Measurements from ENCODE around the gene LTO1. TPM values are rescaled to one million over a fixed set of nuclear protein-coding genes. Genes with fewer than 3 reads are reported as not detected.

Gene LTO1
- 24.4 and 26.4 TPM in 2 replicates for total RNA-seq

- Mint-ChIP-seq H3K27me3 (ENCODE audit: low read depth) (peaks cover 8% of the 10 kb centered on the region), H3K4me1 (ENCODE audit: low read depth) (peaks cover 19% of the 10 kb centered on the region), H3K9me3 (no peaks in the 10 kb centered on the region), H3K27ac (peak within 1 kb of the TSS; percentile 88), H3K36me3 (ENCODE audit: low read depth) (peaks cover 30% of the 10 kb centered on the region), H3K4me3 (ENCODE audit: low read depth) (peak within 1 kb of the TSS; percentile 96)
- intact Hi-C loops (cut with micrococcal nuclease), result loop anchor here (2.0 kb wide), 2 partner anchors 32 to 528 kb away; partner anchors contain the start of gene FADD
- peak; percentile 89 for DNase-seq (ENCODE audit: low spot score)
Observed at GRCh38 chr11:69674886-69675714, at the start of gene LTO1. TSS of gene LTO1 (minus strand) at chr11:69675353. CDS start at chr11:69675239, 114 bp downstream.

- no peak for DNase-seq (ENCODE audit: low spot score)
- H3K27me3 Mint-ChIP-seq (ENCODE audit: low read depth), result peaks cover 51% of the 10 kb centered on the region
- intact Hi-C loops (cut with micrococcal nuclease), result no loop called here
- H3K4me3 Mint-ChIP-seq (ENCODE audit: low read depth), result no peak overlapping the region
- H3K36me3 Mint-ChIP-seq (ENCODE audit: low read depth), result no peaks in the 10 kb centered on the region
- H3K27ac Mint-ChIP-seq, result no peak overlapping the region
- H3K9me3 Mint-ChIP-seq, result no peaks in the 10 kb centered on the region
- no peaks in the 10 kb centered on the region for H3K4me1 Mint-ChIP-seq (ENCODE audit: low read depth)
Observed at GRCh38 chr11:69721745-69722144, 46.6 kb upstream of the LTO1 start.

- DNase-seq (ENCODE audit: low spot score), result no peak
- Mint-ChIP-seq H3K9me3 (no peaks in the 10 kb centered on the region), H3K27me3 (ENCODE audit: low read depth) (peaks cover 48% of the 10 kb centered on the region), H3K4me3 (ENCODE audit: low read depth) (no peak overlapping the region), H3K36me3 (ENCODE audit: low read depth) (no peaks in the 10 kb centered on the region), H3K27ac (no peak overlapping the region), H3K4me1 (ENCODE audit: low read depth) (no peaks in the 10 kb centered on the region)
- intact Hi-C loops (cut with micrococcal nuclease), result no loop called here
Observed at GRCh38 chr11:69721106-69721505, 46.0 kb upstream of the LTO1 start.

- intact Hi-C loops (cut with micrococcal nuclease), result no loop called here
- no peaks in the 10 kb centered on the region for H3K9me3 Mint-ChIP-seq
- DNase-seq (ENCODE audit: low spot score), result no peak
- H3K4me1 Mint-ChIP-seq (ENCODE audit: low read depth), result no peaks in the 10 kb centered on the region
- H3K4me3 Mint-ChIP-seq (ENCODE audit: low read depth), result no peak overlapping the region
- no peak overlapping the region for H3K27ac Mint-ChIP-seq
- no peaks in the 10 kb centered on the region for H3K36me3 Mint-ChIP-seq (ENCODE audit: low read depth)
- peaks cover 37% of the 10 kb centered on the region for H3K27me3 Mint-ChIP-seq (ENCODE audit: low read depth)
Observed at GRCh38 chr11:69718912-69719311, 43.8 kb upstream of the LTO1 start.

- Mint-ChIP-seq H3K4me3 (ENCODE audit: low read depth) (no peak overlapping the region), H3K9me3 (no peaks in the 10 kb centered on the region), H3K27me3 (ENCODE audit: low read depth) (peaks cover 37% of the 10 kb centered on the region), H3K36me3 (ENCODE audit: low read depth) (no peaks in the 10 kb centered on the region), H3K27ac (no peak overlapping the region), H3K4me1 (ENCODE audit: low read depth) (no peaks in the 10 kb centered on the region)
- intact Hi-C loops (cut with micrococcal nuclease), result no loop called here
- no peak for DNase-seq (ENCODE audit: low spot score)
Observed at GRCh38 chr11:69718147-69718546, 43.0 kb upstream of the LTO1 start.

- no peaks in the 10 kb centered on the region for H3K9me3 Mint-ChIP-seq
- no peak overlapping the region for H3K27ac Mint-ChIP-seq
- H3K27me3 Mint-ChIP-seq (ENCODE audit: low read depth), result peaks cover 33% of the 10 kb centered on the region
- no peak for DNase-seq (ENCODE audit: low spot score)
- H3K4me3 Mint-ChIP-seq (ENCODE audit: low read depth), result no peak overlapping the region
- H3K4me1 Mint-ChIP-seq (ENCODE audit: low read depth), result peaks cover 3% of the 10 kb centered on the region
- intact Hi-C loops (cut with micrococcal nuclease), result no loop called here
- H3K36me3 Mint-ChIP-seq (ENCODE audit: low read depth), result no peaks in the 10 kb centered on the region
Observed at GRCh38 chr11:69716891-69717747, 42.0 kb upstream of the LTO1 start.

GRCh38 chr11:69716099-69716498 is 40.9 kb upstream of the LTO1 start:
- H3K27ac Mint-ChIP-seq, result no peak overlapping the region
- H3K27me3 Mint-ChIP-seq (ENCODE audit: low read depth), result peaks cover 26% of the 10 kb centered on the region
- intact Hi-C loops (cut with micrococcal nuclease), result no loop called here
- no peaks in the 10 kb centered on the region for H3K36me3 Mint-ChIP-seq (ENCODE audit: low read depth)
- H3K4me3 Mint-ChIP-seq (ENCODE audit: low read depth), result no peak overlapping the region
- peaks cover 7% of the 10 kb centered on the region for H3K4me1 Mint-ChIP-seq (ENCODE audit: low read depth)
- no peaks in the 10 kb centered on the region for H3K9me3 Mint-ChIP-seq
- DNase-seq (ENCODE audit: low spot score), result no peak

- Mint-ChIP-seq H3K27ac (no peak overlapping the region), H3K4me1 (ENCODE audit: low read depth) (peaks cover 7% of the 10 kb centered on the region), H3K36me3 (ENCODE audit: low read depth) (no peaks in the 10 kb centered on the region), H3K9me3 (no peaks in the 10 kb centered on the region), H3K4me3 (ENCODE audit: low read depth) (no peak overlapping the region), H3K27me3 (ENCODE audit: low read depth) (peaks cover 20% of the 10 kb centered on the region)
- no peak for DNase-seq (ENCODE audit: low spot score)
- intact Hi-C loops (cut with micrococcal nuclease), result no loop called here
Observed at GRCh38 chr11:69715446-69715845, 40.3 kb upstream of the LTO1 start.

- Mint-ChIP-seq H3K4me1 (ENCODE audit: low read depth) (peaks cover 7% of the 10 kb centered on the region), H3K27me3 (ENCODE audit: low read depth) (peaks cover 13% of the 10 kb centered on the region), H3K9me3 (no peaks in the 10 kb centered on the region), H3K4me3 (ENCODE audit: low read depth) (no peak overlapping the region), H3K36me3 (ENCODE audit: low read depth) (no peaks in the 10 kb centered on the region), H3K27ac (no peak overlapping the region)
- peak; percentile 13 for DNase-seq (ENCODE audit: low spot score)
- intact Hi-C loops (cut with micrococcal nuclease), result no loop called here
Observed at GRCh38 chr11:69711822-69712801, 37.0 kb upstream of the LTO1 start.

GRCh38 chr11:69708736-69709401 is 33.7 kb upstream of the LTO1 start:
- Mint-ChIP-seq H3K9me3 (no peaks in the 10 kb centered on the region), H3K4me1 (ENCODE audit: low read depth) (peaks cover 10% of the 10 kb centered on the region), H3K27ac (no peak overlapping the region), H3K27me3 (ENCODE audit: low read depth) (peaks cover 37% of the 10 kb centered on the region), H3K4me3 (ENCODE audit: low read depth) (no peak overlapping the region), H3K36me3 (ENCODE audit: low read depth) (no peaks in the 10 kb centered on the region)
- intact Hi-C loops (cut with micrococcal nuclease), result loop anchor here (10.0 kb wide), 1 partner anchor 66 kb away; the partner anchor contains the start of gene FGF4
- no peak for DNase-seq (ENCODE audit: low spot score)

- peaks cover 46% of the 10 kb centered on the region for H3K27me3 Mint-ChIP-seq (ENCODE audit: low read depth)
- no peak overlapping the region for H3K27ac Mint-ChIP-seq
- no peaks in the 10 kb centered on the region for H3K36me3 Mint-ChIP-seq (ENCODE audit: low read depth)
- peaks cover 9% of the 10 kb centered on the region for H3K4me1 Mint-ChIP-seq (ENCODE audit: low read depth)
- H3K4me3 Mint-ChIP-seq (ENCODE audit: low read depth), result no peak overlapping the region
- DNase-seq (ENCODE audit: low spot score), result no peak
- no peaks in the 10 kb centered on the region for H3K9me3 Mint-ChIP-seq
- intact Hi-C loops (cut with micrococcal nuclease), result loop anchor here (10.0 kb wide), 1 partner anchor 68 kb away; the partner anchor contains the start of gene FGF4
Observed at GRCh38 chr11:69707176-69707575, 32.0 kb upstream of the LTO1 start.

Data from activated T-helper 2 cell treated with anti-CD3 and anti-CD28 coated beads, Interferon-gamma antibody, Interleukin-2, Interleukin-4, amounts not matched to agents 10 μg/mL and 5 μg/mL and 100 μg/mL, durations not matched to agents 14 hours and 24 hours and 36 hours (primary cell).